Measurements from ENCODE around the gene SLC5A8.
"Not testable (repeated sequence)": the region's sequence is repeated elsewhere in the genome, so short reads cannot be mapped to it uniquely, and the experiment has no call there.

SLC5A8 gene

GRCh38 chr12:101168001-101168400, 42.0 kb downstream of the SLC5A8 start:
- DNase-seq = no peak

DNA sequence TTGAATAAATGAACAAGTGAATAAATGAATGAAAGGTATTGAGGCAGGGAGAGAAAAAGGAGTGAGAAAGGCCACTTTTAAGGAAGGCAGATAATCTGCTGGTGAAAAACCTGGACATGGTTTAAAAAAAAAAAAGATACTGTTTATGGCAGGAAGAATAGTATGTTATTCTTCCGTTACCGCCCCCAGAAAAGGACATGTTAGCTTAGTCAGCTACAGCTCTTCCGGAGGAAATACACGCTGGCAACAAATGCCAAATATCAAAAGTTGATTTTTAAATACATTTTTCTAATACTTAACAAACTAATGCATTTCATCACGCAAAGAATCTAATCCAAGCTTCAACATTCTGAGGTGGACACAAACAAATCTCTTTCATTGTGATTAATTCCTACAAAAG, 43.2 kb downstream of the SLC5A8 start:
- no peak for DNase-seq

- no peak for DNase-seq
These were observed 44.7 kb downstream of the SLC5A8 start for GRCh38 chr12:101165319-101165718.

GRCh38 chr12:101145777-101146431, 64.1 kb downstream of the SLC5A8 start:
- not testable (repeated sequence) for DNase-seq

- DNase-seq = no peak
These were observed 82.4 kb downstream of the SLC5A8 start for GRCh38 chr12:101127521-101128219.

GRCh38 chr12:101117842-101118241, 92.2 kb downstream of the SLC5A8 start:
- DNase-seq = no peak

DNA sequence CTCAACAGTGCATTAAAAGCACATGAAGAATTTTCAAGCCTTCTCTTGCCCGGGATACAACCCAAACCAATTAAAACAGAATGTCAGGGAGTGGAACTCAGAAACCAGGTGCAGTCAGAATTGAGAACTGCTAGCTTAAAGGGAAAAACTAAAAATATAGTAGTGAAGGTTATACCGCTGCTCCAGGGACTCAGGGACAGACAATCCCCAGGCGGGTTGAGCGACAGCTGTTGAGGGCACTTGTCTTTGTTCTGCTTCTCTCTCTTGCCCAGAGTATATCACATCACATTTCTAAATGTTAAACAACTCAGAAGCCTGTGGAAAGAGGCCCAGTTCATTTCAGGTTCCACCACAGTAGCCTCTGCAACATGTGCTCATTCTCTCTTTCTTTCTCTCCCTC, 93.1 kb downstream of the SLC5A8 start:
- no peak for DNase-seq

GRCh38 chr12:101115326-101115725, 94.7 kb downstream of the SLC5A8 start:
- DNase-seq = no peak

GRCh38 chr12:101111441-101111840, 98.6 kb downstream of the SLC5A8 start:
- no peak for DNase-seq

DNA sequence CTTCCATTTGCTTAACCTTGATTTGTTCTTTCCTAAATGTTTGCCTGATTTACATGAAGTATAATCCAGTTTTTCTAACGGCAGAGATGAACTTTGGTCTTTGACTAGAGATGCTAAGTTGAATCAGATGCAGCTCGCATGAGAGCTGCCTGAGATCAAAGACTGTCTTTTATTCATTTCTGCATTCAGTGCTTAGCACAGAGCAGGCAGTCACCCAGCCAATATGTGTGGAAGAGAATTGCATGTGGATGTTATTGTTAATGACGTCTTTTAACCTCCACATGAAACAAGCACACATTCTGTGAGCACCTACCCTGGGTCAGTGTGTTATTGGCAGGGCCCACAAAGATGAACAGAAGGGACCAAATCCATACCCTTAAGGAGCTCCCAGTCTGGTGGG, 99.2 kb downstream of the SLC5A8 start:
- no peak for DNase-seq

DNA sequence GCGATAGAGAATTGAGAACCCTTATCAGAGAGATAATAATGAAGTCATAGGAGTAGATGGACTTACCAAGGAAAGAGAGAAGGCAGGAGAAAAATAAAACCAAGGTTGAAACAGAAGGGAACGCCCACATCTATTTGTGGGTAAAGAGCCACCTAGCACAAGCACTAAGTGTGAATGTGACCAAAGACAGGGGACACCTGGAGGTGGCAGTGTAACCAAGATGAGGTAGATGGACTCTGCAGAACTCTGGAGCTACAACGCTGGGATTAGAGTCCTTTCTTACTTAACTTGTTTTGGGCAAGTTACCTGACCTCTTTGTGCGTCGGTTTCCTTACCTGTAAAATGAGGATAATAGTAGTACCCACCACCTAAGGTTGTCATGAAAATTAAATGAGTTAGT, 101.9 kb downstream of the SLC5A8 start:
- DNase-seq = no peak

DNA sequence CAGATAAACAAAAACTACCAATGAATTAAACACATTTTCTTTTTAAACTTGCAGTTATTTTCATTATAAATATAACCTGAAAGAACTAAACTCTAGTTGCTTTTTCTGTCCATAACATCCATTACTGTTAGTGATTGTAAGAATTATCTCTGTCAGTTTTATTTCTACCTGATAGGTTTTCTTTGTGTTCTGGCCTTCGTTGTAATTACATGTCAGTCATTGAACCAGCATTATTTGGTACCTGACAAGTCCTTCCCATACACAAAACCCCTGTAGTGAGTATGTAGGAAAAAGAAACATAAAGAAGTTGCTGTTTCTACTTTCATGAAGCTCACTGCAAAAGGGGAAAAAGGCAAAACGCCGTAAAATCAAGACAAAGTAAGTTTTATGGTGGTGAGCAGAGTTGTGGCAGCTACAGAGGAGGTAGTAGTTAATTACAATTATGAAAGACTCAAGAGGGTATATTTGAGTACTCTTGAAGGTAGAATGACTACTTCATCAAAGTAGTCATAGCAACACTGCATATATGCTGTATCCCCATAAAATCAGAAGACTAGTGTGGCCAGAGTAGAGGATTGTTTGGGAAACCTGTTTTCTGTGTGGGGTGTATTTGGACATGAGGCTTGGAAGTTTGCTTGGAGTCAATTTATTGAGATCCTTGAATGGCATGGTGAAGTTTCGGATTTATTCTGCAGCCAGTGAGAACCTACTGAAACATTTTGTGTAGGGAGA, 102.8 kb downstream of the SLC5A8 start:
- DNase-seq = no peak
